Non-pigmented ciliary epithelial cell (primary cell): ENCODE results near the gene WNT4.
"Not testable (repeated sequence)": the region's sequence is repeated elsewhere in the genome, so short reads cannot be mapped to it uniquely, and the experiment has no call there.

Experiments
- DNase-seq: peaks from one replicate; pipeline ENCODE4 v3.0.0-alpha.2; 2010; ENCODE audit warnings: low read depth

Gene WNT4

GRCh38 chr1:22108339-22109105, 34.4 kb downstream of the WNT4 start:
- no peak for DNase-seq

GRCh38 chr1:22107126-22107525, 35.8 kb downstream of the WNT4 start:
- no peak for DNase-seq

GRCh38 chr1:22105611-22106207, 37.2 kb downstream of the WNT4 start:
- DNase-seq = no peak

GRCh38 chr1:22104865-22105437, 37.9 kb downstream of the WNT4 start:
- no peak for DNase-seq

GRCh38 chr1:22104094-22104493, 38.8 kb downstream of the WNT4 start:
- no peak for DNase-seq

GRCh38 chr1:22102746-22103145, 40.2 kb downstream of the WNT4 start:
- no peak for DNase-seq

GRCh38 chr1:22101995-22102394, 40.9 kb downstream of the WNT4 start:
- no peak for DNase-seq

- DNase-seq = no peak
Observed at GRCh38 chr1:22101199-22101598, 41.7 kb downstream of the WNT4 start.

- DNase-seq = no peak
Observed at GRCh38 chr1:22100168-22100567, 42.7 kb downstream of the WNT4 start.

- DNase-seq = no peak
Observed at GRCh38 chr1:22098752-22099151, 44.1 kb downstream of the WNT4 start.

GRCh38 chr1:22096463-22096862, 46.4 kb downstream of the WNT4 start:
- DNase-seq = no peak

GRCh38 chr1:22096036-22096435, 46.9 kb downstream of the WNT4 start:
- DNase-seq = no peak

GRCh38 chr1:22093513-22093912, 49.4 kb downstream of the WNT4 start:
- DNase-seq = no peak

- DNase-seq = not testable (repeated sequence)
Observed at GRCh38 chr1:22092026-22092768, 50.7 kb downstream of the WNT4 start.

- DNase-seq = no peak
Observed at GRCh38 chr1:22090867-22091266, 52.0 kb downstream of the WNT4 start.

- no peak for DNase-seq
Observed at GRCh38 chr1:22089787-22090186, 53.1 kb downstream of the WNT4 start.

- DNase-seq = no peak
Observed at GRCh38 chr1:22089134-22089571, 53.7 kb downstream of the WNT4 start.

GRCh38 chr1:22088331-22088730, 54.6 kb downstream of the WNT4 start:
- DNase-seq = no peak

- no peak for DNase-seq
Observed at GRCh38 chr1:22080191-22080590, 62.7 kb downstream of the WNT4 start.

GRCh38 chr1:22078133-22078532, 64.8 kb downstream of the WNT4 start:
- no peak for DNase-seq

- DNase-seq = no peak
Observed at GRCh38 chr1:22077728-22078127, 65.2 kb downstream of the WNT4 start.

GRCh38 chr1:22076346-22076745, 66.6 kb downstream of the WNT4 start:
- DNase-seq = no peak

- DNase-seq = no peak
Observed at GRCh38 chr1:22075718-22076117, 67.2 kb downstream of the WNT4 start.
